Left kidney (tissue), 2 donors: ENCODE results near the gene AGRN. TPM values are rescaled to one million over a fixed set of nuclear protein-coding genes. Genes with fewer than 3 reads are reported as not detected.
"Not testable (repeated sequence)": the region's sequence is repeated elsewhere in the genome, so short reads cannot be mapped to it uniquely, and the experiment has no call there.

Experiments
- DNase-seq: peaks from one replicate; pipeline ENCODE4 v3.0.0-alpha.2; 2013
- polyA plus RNA-seq: library from polyadenylated mRNA; unstranded; fragments of 120-200 nt; gene quantifications from one replicate; pipeline ENCODE4 v1.2.1, GENCODE V29; 2013; ENCODE audit not compliant: insufficient read length

The AGRN gene
- polyA plus RNA-seq, 1 donor: 223 TPM

GRCh38 chr1:1051127-1051810 lies 31.3 kb downstream of the AGRN start:
- no peak for DNase-seq

- no peak for DNase-seq
Measured at GRCh38 chr1:1052003-1052840, 32.3 kb downstream of the AGRN start.

GRCh38 chr1:1053022-1053421 lies 33.1 kb downstream of the AGRN start:
- no peak for DNase-seq

- no peak for DNase-seq
Measured at GRCh38 chr1:1053682-1054081, 33.8 kb downstream of the AGRN start.

GRCh38 chr1:1054099-1054700 lies 34.3 kb downstream of the AGRN start:
- no peak for DNase-seq

- no peak for DNase-seq
Measured at GRCh38 chr1:1054971-1055370, 35.1 kb downstream of the AGRN start.

GRCh38 chr1:1055841-1056736 lies 36.2 kb downstream of the AGRN start:
- DNase-seq: no peak

GRCh38 chr1:1057769-1058087 lies 37.8 kb downstream of the AGRN start:
- not testable (repeated sequence) for DNase-seq

- no peak for DNase-seq
Measured at GRCh38 chr1:1058088-1058905, 38.4 kb downstream of the AGRN start.

GRCh38 chr1:1058921-1059493 lies 39.1 kb downstream of the AGRN start:
- no peak for DNase-seq

GRCh38 chr1:1059494-1060280 lies 39.8 kb downstream of the AGRN start:
- peak; percentile 75 for DNase-seq

GRCh38 chr1:1060281-1061000 lies 40.5 kb downstream of the AGRN start:
- no peak for DNase-seq

- DNase-seq: no peak
Measured at GRCh38 chr1:1061682-1062345, 41.9 kb downstream of the AGRN start.

- DNase-seq: no peak
Measured at GRCh38 chr1:1062348-1063163, 42.6 kb downstream of the AGRN start.

GRCh38 chr1:1063261-1063944 lies 43.5 kb downstream of the AGRN start:
- DNase-seq: no peak

- no peak for DNase-seq
Measured at GRCh38 chr1:1063945-1064831, 44.3 kb downstream of the AGRN start.
